B cell (primary cell): ENCODE data around the gene EID2B. TPM values are rescaled to one million over a fixed set of nuclear protein-coding genes. Genes with fewer than 3 reads are reported as not detected.

Source experiments
- ATAC-seq: fragments of 200-7000 bp; cut with Tn5 transposase; one replicate; pipeline ENCODE4 v1.10.0; 2021; ENCODE audit warnings: low read depth, mild to moderate bottlenecking, moderate number of reproducible peaks, moderate library complexity
- CTCF ChIA-PET: fragments of 350-600 bp; sonication (Branson Sonifier 250); formaldehyde crosslinking; loops from one replicate; lab custom pipeline; 2021; ENCODE audit warnings: antibody characterized with exemption, inconsistent platforms; lab: Charles Lee
- POLR2A ChIA-PET: fragments of 350-600 bp; sonication (Branson Sonifier 250); formaldehyde crosslinking; loops from one replicate; lab custom pipeline; 2021; ENCODE audit warnings: antibody characterized with exemption; lab: Charles Lee
- DNase-seq: peaks from one replicate; pipeline ENCODE4 v3.0.0; 2013
- H2AFZ ChIP-seq: 2 replicates; pipeline ENCODE4 v1.6.1; 2012; ENCODE audit warnings: mild to moderate bottlenecking, low read depth, low read length; ENCODE audit not compliant: insufficient read depth, poor library complexity, severe bottlenecking
- H3K27ac ChIP-seq, 2 donors: 1 replicate in 1 of 2; 2 replicates in 1 of 2; pipeline ENCODE4 v1.5.1; 2012 to 2013; ENCODE audit warnings: low read length in 2 of 2, mild to moderate bottlenecking in 2 of 2, moderate library complexity in 1 of 2
- H3K27me3 ChIP-seq, 4 experiments: fragments of 200-600 bp in 1 of 4; sonication (generic) in 1 of 4; replicated peaks in 1 of 4; 1 replicate in 2 of 4; 2 replicates in 2 of 4; pipeline versions ENCODE4 v1.6.1 to v1.7.0; 2013 to 2016; ENCODE audit warnings: low read length in 3 of 4, mild to moderate bottlenecking in 2 of 4, mixed read lengths in 1 of 4, moderate library complexity in 1 of 4; ENCODE audit not compliant: insufficient read depth in 4 of 4, control insufficient read depth in 3 of 4; ENCODE audit errors: control extremely low read depth in 1 of 4
- H3K36me3 ChIP-seq, 2 experiments: replicated peaks in 1 of 2; 1 replicate in 1 of 2; 2 replicates in 1 of 2; pipeline versions ENCODE4 v1.6.1 to v1.7.1; 2013; ENCODE audit warnings: low read length in 1 of 2; ENCODE audit not compliant: insufficient read depth in 2 of 2, control insufficient read depth in 1 of 2; ENCODE audit errors: control extremely low read depth in 1 of 2, extremely low read depth in 1 of 2
- H3K4me1 ChIP-seq, 2 donors: fragments of 200-600 bp in 1 of 2; sonication (generic) in 1 of 2; 1 replicate in 1 of 2; 2 replicates in 1 of 2; pipeline versions ENCODE4 v1.5.1 to v1.6.1; 2013 to 2017; ENCODE audit warnings: low read length in 2 of 2; ENCODE audit not compliant: control insufficient read depth in 2 of 2, insufficient read depth in 2 of 2
- H3K4me2 ChIP-seq: replicated peaks from 2 replicates; pipeline ENCODE3; 2012; ENCODE audit warnings: mild to moderate bottlenecking, low read depth, low read length; ENCODE audit not compliant: poor library complexity, severe bottlenecking
- H3K4me3 ChIP-seq, 5 experiments: fragments of 200-600 bp in 1 of 5; sonication (generic) in 1 of 5; 1 replicate in 3 of 5; 2 replicates in 2 of 5; pipeline versions ENCODE4 v1.5.1 to v1.7.0; 2011 to 2016; ENCODE audit warnings: low read length in 4 of 5, mild to moderate bottlenecking in 4 of 5, low read depth in 2 of 5, control low read depth in 1 of 5, moderate library complexity in 1 of 5; ENCODE audit not compliant: insufficient read depth in 1 of 5; ENCODE audit errors: control extremely low read depth in 1 of 5, extremely low read depth in 1 of 5
- H3K79me2 ChIP-seq: fragments of 200-600 bp; sonication (generic); one replicate; pipeline ENCODE4 v1.6.0; 2016; ENCODE audit warnings: low read length; ENCODE audit not compliant: control insufficient read depth, insufficient read depth
- H3K9ac ChIP-seq: fragments of 200-600 bp; sonication (generic); 2 replicates; pipeline ENCODE4 v1.6.1; 2017; ENCODE audit warnings: mild to moderate bottlenecking, low read length, moderate library complexity
- H3K9me3 ChIP-seq, 3 donors: one replicate each; pipeline versions ENCODE4 v1.6.1 to v1.7.1; 2013; ENCODE audit warnings: low read length in 2 of 3; ENCODE audit not compliant: control insufficient read depth in 2 of 3, insufficient read depth in 1 of 3; ENCODE audit errors: control extremely low read depth in 1 of 3
- H4K20me1 ChIP-seq: 2 replicates; pipeline ENCODE4 v1.6.0; 2012; ENCODE audit warnings: mild to moderate bottlenecking, low read length; ENCODE audit not compliant: insufficient read depth, control insufficient read depth, poor library complexity, severe bottlenecking
- H3K27ac Mint-ChIP-seq: one replicate; pipeline ENCODE4 v1.8.0; 2021; ENCODE audit warnings: mixed read lengths
- H3K27me3 Mint-ChIP-seq: one replicate; pipeline ENCODE4 v1.8.0; 2021; ENCODE audit warnings: mixed read lengths
- H3K4me1 Mint-ChIP-seq: one replicate; pipeline ENCODE4 v1.8.0; 2021; ENCODE audit warnings: mixed read lengths
- H3K4me3 Mint-ChIP-seq: one replicate; pipeline ENCODE4 v1.8.0; 2021; ENCODE audit warnings: mixed read lengths
- H3K9me3 Mint-ChIP-seq: one replicate; pipeline ENCODE4 v1.8.0; 2022; ENCODE audit warnings: mixed read lengths; ENCODE audit not compliant: insufficient read depth
- CTCF ChIP-seq: fragments of 200-600 bp; IDR thresholded peaks from one replicate; pipeline ENCODE4 v1.8.0; 2022; ENCODE audit warnings: antibody characterized with exemption, mild to moderate bottlenecking
- EZH2 ChIP-seq: IDR thresholded peaks from 2 replicates; pipeline ENCODE4 v1.6.1; 2012; ENCODE audit warnings: borderline replicate concordance, low read depth, mild to moderate bottlenecking, moderate library complexity, low read length; ENCODE audit not compliant: insufficient read depth, poor library complexity, severe bottlenecking
- WGBS: methylation state at CpG from one replicate; pipeline ENCODE4 v1.1.5; 2013; ENCODE audit warnings: missing lambda C conversion rate; ENCODE audit not compliant: insufficient coverage; 5-methylcytosine and 5-hydroxymethylcytosine counted together
- intact Hi-C: fragments of 100-400 bp; cut with micrococcal nuclease; formaldehyde crosslinking; loops from one replicate; pipeline ENCODE4 v1.10.0; 2022
- polyA plus RNA-seq: library from polyadenylated mRNA; depleted of rRNA; stranded (reverse); fragments of >200 nt; gene quantifications from 2 replicates; pipeline ENCODE4 v1.2.3, GENCODE V29; 2012
- total RNA-seq, 2 donors: library from RNA; stranded (reverse); fragments of 120-200 nt in 1 of 2; gene quantifications; 1 replicate in 1 of 2; 2 replicates in 1 of 2; pipeline versions ENCODE4 v1.2.3 to v1.2.4, GENCODE V29; 2013 to 2022

Gene EID2B
- total and polyA plus RNA-seq, 2 donors (not counting 1 experiment from before 2014, with no cell fraction given): 3.0 to 6.0 TPM

- Histone ChIP-seq H3K9ac (peak overlapping the region; percentile 85), H3K4me2 (peak overlapping the region; percentile 87), H3K4me1 (peaks cover 21 to 26% of the 10 kb centered on the region in 2 donors), H3K9me3 (no peaks in the 10 kb centered on the region), H3K79me2 (peaks cover 21% of the 10 kb centered on the region), H2AFZ (peak overlapping the region; percentile 90), H4K20me1 (no peaks in the 10 kb centered on the region), H3K27me3 (peaks cover 0 to 4% (median 0%) of the 10 kb centered on the region in 4 experiments), H3K27ac (peak overlapping the region; percentile 74 to 83), H3K36me3 (no peaks in the 10 kb centered on the region), H3K4me3 (peak overlapping the region; percentile 66 to 97 (median 86))
- no peak for ATAC-seq
- ChIA-PET POLR2A (no interaction called here), CTCF (interaction anchor here (0.6 to 1.9 kb wide), 5 partner anchors 11 to 418 kb away, joined by 3 to 8 read pairs (median 3); no protein-coding TSS in a partner anchor)
- Mint-ChIP-seq H3K4me1 (peaks cover 41% of the 10 kb centered on the region), H3K4me3 (peak overlapping the region; percentile 98), H3K27me3 (peaks cover 3% of the 10 kb centered on the region), H3K9me3 (no peaks in the 10 kb centered on the region), H3K27ac (peak overlapping the region; percentile 93)
- TF ChIP-seq CTCF (peak; percentile 37), EZH2 (no peak)
- WGBS: 0% methylated on average over 2 of the region's 10 CpGs
- DNase-seq: no peak
- intact Hi-C loops: loop anchor here (1.0 to 2.0 kb wide), 4 partner anchors 8 to 150 kb away; partner anchors contain the start of genes EID2B, MED29, PAF1 and SUPT5H
Measured at GRCh38 chr19:39540333-39540673, 7.7 kb upstream of the EID2B start.
